Right lobe of liver (tissue), 4 donors: ENCODE results near the gene ZCCHC24.

Experiments
- CTCF ChIP-seq, 4 donors: fragments of 200-600 bp in 3 of 4; fragments of 450-650 bp in 1 of 4; IDR thresholded peaks; one replicate each; pipeline versions ENCODE4 v1.5.1 to v1.8.0; 2016 to 2022; ENCODE audit warnings: antibody characterized with exemption in 4 of 4, mild to moderate bottlenecking in 2 of 4
- POLR2A ChIP-seq: fragments of 450-650 bp; IDR thresholded peaks from one replicate; pipeline ENCODE4 v1.6.1; 2017; ENCODE audit warnings: antibody characterized with exemption, mild to moderate bottlenecking
- donor health status: DM: no; HTN: no; CAD: no.
- donor health status: DM: no; HTN: no; CAD: no.
- donor health status: DM: no; HTN: yes; CAD: no.

GRCh38 chr10:79444199-79445119, 965 bp downstream of the ZCCHC24 start:
- TF ChIP-seq CTCF (IDR thresholded peaks at IDR 0.05) (no peak), POLR2A (peak; percentile 78)
